HCEC 1CT (cell line): ENCODE data around the gene DQX1.
A peak's percentile ranks its signal among the peaks of the same experiment; 100 is the strongest.

ENCODE experiments used
- DNase-seq: peaks from one replicate; pipeline ENCODE4 v3.0.0-alpha.2; 2017

Gene DQX1

DNA sequence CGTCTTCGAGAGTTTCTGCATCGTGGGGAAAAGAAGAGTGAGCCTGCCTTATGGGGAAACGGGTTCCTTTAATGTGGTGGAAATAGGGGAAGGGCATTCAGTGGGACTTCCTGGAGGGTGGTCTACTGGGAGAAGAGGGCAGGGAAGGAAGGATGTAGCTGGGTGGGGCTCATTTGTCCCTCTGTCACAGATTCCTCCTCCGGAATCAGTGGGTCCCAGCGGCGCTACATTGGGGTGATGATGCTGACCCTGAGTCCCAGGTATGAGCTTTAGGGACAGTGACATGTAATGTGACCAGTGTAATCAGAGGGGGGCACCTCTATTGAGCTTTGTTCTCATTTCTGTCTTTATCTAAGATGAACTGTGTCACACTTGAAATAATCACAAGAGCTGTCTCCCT, 5.6 kb upstream of the DQX1 start:
- no peak for DNase-seq

GRCh38 chr2:74530239-74531187, 4.5 kb upstream of the DQX1 start:
- DNase-seq, result peak; percentile 55

- DNase-seq, result peak; percentile 100
These were observed 3.6 kb upstream of the DQX1 start, which contains the start of the genes AUP1 and HTRA2 for GRCh38 chr2:74529357-74530238. Gene AUP1, minus strand, starts transcription at chr2:74529706. Its CDS starts 77 bp downstream, at chr2:74529629. Gene HTRA2, plus strand, starts transcription at chr2:74529933. Its CDS starts 74 bp downstream, at chr2:74530007.

DNA sequence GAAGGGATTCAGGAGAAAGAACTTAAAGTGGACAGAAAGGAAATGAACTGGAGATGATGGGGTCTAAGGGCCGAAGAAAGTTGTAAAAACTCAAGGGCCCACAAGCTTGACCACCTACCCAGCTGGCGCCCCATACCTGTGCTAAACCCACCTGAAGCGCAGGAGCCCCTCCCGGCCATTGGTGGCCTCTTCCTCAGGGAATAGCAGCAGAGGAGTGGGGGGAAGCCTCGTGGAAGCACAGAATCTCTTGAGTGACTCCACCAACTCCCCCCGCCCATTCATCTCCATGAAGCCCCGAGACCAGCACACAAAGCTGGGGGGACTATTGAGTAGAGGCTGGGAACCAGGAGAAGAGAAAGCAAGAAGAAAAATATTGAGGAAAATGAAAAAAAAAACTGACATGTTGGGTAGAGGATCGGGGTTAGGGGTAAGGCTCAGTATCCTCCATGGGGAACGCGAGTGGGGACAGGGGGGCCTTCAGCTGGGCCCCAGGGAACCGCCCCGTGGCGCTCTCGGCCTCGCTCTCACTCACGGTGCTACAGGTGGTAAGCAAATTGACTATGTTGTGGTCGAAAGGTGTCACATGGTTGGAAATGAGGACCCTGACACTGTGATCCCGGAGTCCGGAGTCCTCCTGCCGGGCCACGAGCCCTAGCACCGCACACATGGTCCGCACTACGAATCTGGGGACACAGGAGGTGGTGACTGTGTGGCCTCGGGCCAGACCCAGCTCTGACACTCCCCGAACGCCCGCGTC, 2.7 kb upstream of the DQX1 start:
- no peak for DNase-seq

- DNase-seq, result no peak
These were observed 1.7 kb upstream of the DQX1 start for GRCh38 chr2:74527741-74528140.

DNA sequence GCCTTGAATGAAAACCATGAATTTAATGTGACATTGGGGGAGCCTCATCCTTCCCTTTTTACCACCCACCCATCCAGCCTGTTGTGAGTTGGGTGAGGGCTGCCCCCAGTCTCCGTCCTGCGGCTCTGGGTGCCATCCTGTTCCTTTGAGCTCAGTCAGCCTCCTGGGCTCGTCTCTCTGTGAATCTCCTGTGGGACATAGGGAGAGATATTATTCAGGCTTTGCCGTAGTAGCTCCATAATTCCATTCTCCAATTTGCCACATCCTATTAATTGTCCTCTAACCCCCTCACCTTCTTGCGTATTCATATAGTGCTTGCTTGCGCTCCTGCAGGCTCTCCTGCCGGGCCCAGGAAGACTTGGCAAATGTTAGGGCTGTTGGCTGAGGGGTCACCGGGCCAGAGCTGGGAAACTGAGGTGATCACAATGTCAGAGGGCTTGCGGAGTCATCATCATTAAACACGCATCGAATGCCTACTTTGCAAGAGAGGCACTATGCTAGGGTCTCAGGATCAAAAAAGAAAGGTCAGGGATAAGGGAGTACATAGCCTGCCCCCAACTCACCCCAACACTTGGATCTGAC, 709 bp upstream of the DQX1 start:
- no peak for DNase-seq

DNA sequence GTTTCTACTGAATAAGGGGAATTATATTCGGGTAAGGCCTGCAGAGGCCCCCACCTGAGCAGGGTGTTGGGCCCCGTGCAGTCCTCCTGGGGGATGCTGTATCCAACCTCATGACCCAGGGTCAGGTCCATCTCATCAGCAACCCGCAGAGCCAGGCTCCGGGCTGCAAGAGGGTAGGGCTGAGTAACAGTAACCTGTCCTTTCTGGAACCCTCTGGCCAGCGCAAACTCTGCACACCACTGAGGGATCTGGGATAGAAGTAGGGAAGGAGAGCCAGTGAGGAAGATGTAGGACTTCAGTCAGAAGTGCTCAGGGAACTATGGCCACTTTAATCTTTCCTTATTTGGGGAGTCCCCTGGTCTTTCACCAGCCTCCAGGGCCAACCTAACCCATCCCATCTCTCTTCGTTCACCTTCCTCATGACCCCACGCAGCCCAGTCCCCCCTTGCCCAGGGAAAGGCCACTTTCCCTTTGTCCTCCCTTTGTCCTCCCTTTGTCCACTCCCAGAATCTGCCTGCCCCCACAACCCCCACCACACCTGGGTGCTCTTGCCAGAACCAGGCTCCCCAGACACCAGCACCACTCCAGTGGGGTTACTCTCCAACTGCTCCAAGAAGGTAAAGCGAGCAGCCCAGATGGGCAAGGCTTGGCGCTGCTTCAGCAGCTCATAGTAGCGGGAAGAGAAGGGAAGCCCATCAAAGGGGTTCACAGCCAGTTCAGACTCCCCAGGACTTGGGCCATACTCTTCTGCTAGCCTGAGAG, 895 bp downstream of the DQX1 start:
- no peak for DNase-seq

GRCh38 chr2:74524005-74524404, 2.0 kb downstream of the DQX1 start:
- no peak for DNase-seq

DNA sequence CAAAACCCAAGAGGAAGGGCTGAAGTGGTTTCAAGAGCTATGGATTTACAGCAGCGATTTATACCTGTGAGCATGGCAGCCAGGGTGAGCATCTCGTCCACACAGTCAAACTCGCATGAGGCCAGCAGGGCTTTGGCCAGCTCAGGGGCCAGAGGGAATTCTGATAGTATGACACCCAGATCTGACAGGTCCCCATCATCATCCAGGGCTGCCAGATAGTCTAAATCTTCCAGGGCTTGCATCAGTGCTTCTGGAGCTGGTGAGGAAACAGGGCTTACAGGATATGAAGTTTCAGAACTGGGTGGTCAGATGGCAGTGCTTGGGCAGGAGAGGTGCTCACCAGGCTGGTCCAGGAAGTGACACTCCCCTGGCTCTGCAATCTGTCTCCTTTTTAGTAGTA, 3.5 kb downstream of the DQX1 start:
- DNase-seq, result no peak

- DNase-seq, result no peak
These were observed 9.4 kb downstream of the DQX1 start for GRCh38 chr2:74516650-74517049.

GRCh38 chr2:74515981-74516633, 9.9 kb downstream of the DQX1 start:
- no peak for DNase-seq

DNA sequence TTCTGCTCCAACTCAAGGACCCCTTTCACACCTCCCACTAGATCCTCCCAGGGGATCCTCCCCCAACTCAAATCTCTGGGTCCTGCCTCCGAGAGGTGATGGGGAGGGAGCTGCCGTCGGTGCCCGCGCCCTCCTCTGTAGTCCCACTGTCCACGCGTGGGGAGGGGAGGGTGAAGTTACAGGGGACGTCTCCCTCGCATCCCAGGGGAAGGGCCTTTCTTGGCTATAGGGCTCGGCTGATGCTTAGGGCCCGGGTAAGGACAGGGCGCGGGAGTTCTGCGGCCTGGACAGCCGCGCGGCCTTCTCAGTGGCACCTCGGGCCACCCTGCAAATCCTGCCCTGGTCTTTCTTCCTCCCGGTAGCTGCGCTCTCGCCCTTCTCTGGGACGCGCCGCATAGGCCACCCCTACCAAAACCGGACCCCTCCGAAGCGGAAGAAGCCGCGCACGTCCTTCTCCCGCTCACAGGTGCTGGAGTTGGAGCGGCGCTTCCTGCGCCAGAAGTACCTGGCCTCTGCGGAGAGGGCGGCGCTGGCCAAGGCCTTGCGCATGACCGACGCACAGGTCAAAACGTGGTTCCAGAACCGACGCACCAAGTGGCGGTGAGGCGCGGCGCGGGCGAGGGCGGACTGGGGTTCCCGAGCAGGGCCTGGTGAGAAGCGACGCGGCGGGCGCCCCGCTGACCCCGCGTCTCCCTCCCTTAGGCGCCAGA, 10.6 kb downstream of the DQX1 start:
- no peak for DNase-seq

- no peak for DNase-seq
These were observed 11.4 kb downstream of the DQX1 start, which contains the start of gene TLX2 for GRCh38 chr2:74514368-74515270. Gene TLX2, plus strand, starts transcription at chr2:74514450. Its CDS starts 357 bp downstream, at chr2:74514807.

GRCh38 chr2:74513605-74514367, 12.2 kb downstream of the DQX1 start:
- DNase-seq, result no peak

DNA sequence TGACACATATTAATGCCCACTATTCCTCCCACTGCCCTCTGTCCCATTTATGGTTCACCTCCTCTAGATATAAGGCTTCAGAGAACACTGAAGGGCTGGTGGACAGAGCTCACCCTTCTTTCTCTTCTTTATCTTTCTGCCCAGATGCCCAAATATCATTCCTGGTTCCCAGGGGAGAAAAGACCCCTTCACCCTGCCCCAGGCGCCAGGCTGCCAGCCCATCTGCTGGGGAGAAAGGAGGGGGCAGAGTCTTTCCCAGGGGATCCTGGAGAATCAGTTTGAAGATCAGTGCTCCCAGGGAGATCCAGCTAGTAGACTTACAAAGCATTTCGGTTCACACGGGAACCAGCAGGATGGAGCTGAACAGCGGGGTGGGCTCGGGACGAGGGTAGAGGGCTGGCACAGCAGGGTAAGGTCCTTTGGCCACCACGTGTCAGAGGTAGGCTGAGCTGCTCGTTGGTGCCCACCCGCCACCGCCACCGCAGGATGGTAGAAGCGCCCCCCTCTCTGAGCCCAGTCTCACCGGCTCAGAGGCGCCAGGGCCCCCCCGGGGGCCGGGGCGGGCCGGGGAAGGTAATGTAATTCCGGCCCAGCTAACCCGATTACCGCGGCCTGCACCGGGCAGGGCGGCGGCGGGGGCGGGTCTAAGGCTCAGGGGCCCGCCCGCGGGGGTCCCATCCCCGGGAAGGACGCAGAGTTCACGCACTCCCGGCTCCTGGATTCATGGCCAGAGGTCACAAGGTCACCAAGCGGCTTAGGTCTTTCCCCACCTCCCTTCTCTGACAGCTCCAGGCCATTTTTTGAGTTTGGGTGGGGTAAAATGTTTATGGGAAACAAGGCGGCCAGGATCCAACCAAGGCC, 13.1 kb downstream of the DQX1 start:
- no peak for DNase-seq

GRCh38 chr2:74511104-74511989, 14.7 kb downstream of the DQX1 start:
- peak; percentile 32 for DNase-seq
